ENCODE results near the gene DSCAML1. TPM values are rescaled to one million over a fixed set of nuclear protein-coding genes. Genes with fewer than 3 reads are reported as not detected.

The DSCAML1 gene
- total and polyA plus RNA-seq, 3 donors from 2014 or later, result 1.6 to 6.1 (median 3.0) TPM

DNA sequence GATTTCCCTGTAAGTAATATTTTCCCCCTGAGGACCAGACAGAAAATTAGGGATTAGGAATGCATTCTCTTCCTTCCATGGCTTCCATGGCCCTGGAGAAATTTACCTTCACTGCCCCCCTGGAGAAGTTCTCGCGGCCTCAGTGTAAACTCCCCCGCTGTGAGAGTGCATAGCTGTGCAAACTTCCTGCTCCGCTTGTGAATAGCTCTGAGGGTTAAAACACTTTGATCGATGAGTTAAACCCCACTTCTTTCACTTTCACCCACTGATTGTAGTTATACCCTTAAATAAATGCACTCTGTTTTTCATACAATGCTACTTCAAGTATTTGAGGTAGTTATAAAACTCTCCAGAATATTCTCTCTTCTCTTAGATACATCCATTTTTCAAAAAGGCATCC is 190.8 kb downstream of the DSCAML1 start:
- 80 to 82% methylated on average over 5 of the region's 5 CpGs for WGBS, 2 donors
- H3K27ac ChIP-seq, result no peak overlapping the region
- H3K27me3 ChIP-seq, result no peaks in the 10 kb centered on the region
- no peaks in the 10 kb centered on the region for H3K36me3 ChIP-seq (ENCODE audit: low read depth, missing control alignments)
- TF ChIP-seq, protein P1, sequence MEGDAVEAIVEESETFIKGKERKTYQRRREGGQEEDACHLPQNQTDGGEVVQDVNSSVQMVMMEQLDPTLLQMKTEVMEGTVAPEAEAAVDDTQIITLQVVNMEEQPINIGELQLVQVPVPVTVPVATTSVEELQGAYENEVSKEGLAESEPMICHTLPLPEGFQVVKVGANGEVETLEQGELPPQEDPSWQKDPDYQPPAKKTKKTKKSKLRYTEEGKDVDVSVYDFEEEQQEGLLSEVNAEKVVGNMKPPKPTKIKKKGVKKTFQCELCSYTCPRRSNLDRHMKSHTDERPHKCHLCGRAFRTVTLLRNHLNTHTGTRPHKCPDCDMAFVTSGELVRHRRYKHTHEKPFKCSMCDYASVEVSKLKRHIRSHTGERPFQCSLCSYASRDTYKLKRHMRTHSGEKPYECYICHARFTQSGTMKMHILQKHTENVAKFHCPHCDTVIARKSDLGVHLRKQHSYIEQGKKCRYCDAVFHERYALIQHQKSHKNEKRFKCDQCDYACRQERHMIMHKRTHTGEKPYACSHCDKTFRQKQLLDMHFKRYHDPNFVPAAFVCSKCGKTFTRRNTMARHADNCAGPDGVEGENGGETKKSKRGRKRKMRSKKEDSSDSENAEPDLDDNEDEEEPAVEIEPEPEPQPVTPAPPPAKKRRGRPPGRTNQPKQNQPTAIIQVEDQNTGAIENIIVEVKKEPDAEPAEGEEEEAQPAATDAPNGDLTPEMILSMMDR (IDR thresholded peaks at IDR 0.05), result no peak
- TF ChIP-seq POLR2A (IDR thresholded peaks at IDR 0.05), result no peak
- no peak for DNase-seq
- intact Hi-C loops (cut with DNase I; ENCODE audit: low total_unique reads), result no loop called here
- no peaks in the 10 kb centered on the region for H3K9me3 ChIP-seq
- H3K4me1 ChIP-seq, result no peaks in the 10 kb centered on the region
- H3K4me3 ChIP-seq, result no peak overlapping the region

GRCh38 chr11:117605331-117605730 is 191.7 kb downstream of the DSCAML1 start:
- no peak overlapping the region for H3K27ac ChIP-seq
- no peak for TF ChIP-seq POLR2A (IDR thresholded peaks at IDR 0.05)
- 79 to 89% methylated on average over 6 to 8 of the region's 8 CpGs for WGBS, 2 donors
- DNase-seq, result no peak
- no peaks in the 10 kb centered on the region for H3K27me3 ChIP-seq
- no peaks in the 10 kb centered on the region for H3K36me3 ChIP-seq (ENCODE audit: low read depth, missing control alignments)
- H3K4me3 ChIP-seq, result no peak overlapping the region
- no peaks in the 10 kb centered on the region for H3K9me3 ChIP-seq
- no peaks in the 10 kb centered on the region for H3K4me1 ChIP-seq
- intact Hi-C loops (cut with DNase I; ENCODE audit: low total_unique reads), result no loop called here

DNA sequence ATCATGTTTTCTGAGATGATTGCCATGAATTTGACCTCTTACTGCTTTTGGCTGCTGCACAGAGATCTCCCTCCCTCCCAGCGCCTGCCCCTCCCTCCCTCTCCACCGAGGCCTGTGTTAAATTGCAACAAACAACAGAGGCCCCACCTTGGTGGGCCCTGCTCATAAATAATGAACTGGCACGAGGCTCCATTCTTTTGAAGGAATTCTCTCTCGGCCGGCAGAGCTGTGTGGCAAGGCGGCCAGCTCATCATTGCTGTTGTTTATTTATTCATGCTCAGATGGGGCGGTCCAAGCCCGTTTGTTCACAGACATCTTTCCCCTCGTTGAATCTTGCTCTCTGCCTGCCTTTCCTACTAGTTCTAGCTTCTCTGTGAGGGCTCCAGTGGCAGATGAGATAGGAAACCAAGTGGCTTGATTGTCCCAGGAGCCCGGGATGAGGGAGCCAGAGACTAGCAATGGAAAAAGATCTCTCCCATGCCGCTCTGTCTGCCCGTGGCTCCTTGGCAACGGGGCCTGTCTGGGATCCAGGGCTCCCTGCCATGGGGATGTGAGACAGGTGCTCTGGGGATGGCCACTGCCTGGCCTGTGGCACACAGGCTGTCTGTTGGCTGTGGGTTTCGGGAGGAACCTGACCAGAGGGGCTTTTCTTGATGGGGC is 192.6 kb downstream of the DSCAML1 start:
- H3K4me1 ChIP-seq, result no peaks in the 10 kb centered on the region
- WGBS, 2 donors, result 74% methylated on average over 10 to 14 of the region's 14 CpGs
- H3K9me3 ChIP-seq, result no peaks in the 10 kb centered on the region
- H3K27ac ChIP-seq, result no peak overlapping the region
- DNase-seq, result no peak
- no peak for TF ChIP-seq POLR2A (IDR thresholded peaks at IDR 0.05)
- H3K27me3 ChIP-seq, result no peaks in the 10 kb centered on the region
- no peak overlapping the region for H3K4me3 ChIP-seq
- intact Hi-C loops (cut with DNase I; ENCODE audit: low total_unique reads), result no loop called here
- H3K36me3 ChIP-seq (ENCODE audit: low read depth, missing control alignments), result no peaks in the 10 kb centered on the region

DNA sequence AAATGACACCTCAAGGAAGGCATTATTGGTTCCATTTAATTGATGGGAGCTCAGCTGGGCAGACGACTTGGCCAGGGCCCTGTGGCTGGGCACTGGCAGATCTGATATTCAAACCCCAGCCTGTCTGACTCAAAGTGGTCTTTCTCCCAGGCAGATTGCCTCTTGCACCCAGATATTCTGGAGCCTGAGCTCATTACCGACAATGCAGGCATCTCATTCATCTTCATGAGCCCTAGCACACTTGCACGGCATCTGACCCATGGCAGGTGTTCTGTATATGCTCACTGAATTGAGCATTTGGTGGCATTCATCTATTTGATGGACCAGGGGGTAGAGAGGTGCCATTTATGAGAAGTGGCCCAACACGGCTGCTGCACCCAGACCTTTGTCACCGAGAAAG is 193.1 kb downstream of the DSCAML1 start:
- intact Hi-C loops (cut with DNase I; ENCODE audit: low total_unique reads), result no loop called here
- Histone ChIP-seq H3K27ac (no peak overlapping the region), H3K9me3 (no peaks in the 10 kb centered on the region), H3K36me3 (ENCODE audit: low read depth, missing control alignments) (no peaks in the 10 kb centered on the region), H3K27me3 (no peaks in the 10 kb centered on the region), H3K4me1 (no peaks in the 10 kb centered on the region), H3K4me3 (no peak overlapping the region)
- TF ChIP-seq, protein P1 (IDR thresholded peaks at IDR 0.05), result no peak
- no peak for TF ChIP-seq POLR2A (IDR thresholded peaks at IDR 0.05)
- no peak for DNase-seq
- 87 to 90% methylated on average over 5 of the region's 5 CpGs for WGBS, 2 donors

DNA sequence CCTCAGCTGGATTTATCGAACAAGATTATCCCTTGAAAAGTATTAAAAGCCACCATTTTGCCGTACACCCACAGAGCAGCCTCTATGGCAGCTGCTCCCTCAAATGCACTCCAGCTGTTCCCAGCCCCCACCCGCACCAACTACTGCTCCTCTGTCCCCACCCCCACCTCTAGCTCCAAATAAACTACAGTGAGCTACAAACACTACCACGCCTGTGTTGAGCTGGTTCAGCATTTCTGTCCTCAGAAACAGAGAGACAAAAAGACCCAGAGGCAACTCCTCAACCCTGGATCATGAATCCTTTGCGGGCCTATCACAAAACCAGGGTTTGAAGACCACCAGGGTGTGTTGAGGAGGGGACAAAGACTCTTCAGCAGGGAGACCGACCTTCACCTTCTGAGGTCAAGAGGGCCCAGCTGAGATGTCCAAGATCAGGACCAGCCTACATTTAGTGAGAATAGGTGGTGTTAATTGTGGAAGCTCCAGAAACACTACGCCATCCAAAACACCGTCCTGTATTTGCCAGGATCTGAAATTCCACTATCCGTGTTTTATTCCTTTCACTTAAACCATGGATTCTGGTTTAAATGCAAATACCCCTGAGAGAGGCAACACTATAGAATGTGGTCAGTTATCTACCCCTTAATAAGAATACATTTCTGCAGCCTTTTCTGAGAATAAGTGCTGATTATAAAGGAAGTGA is 195.9 kb downstream of the DSCAML1 start:
- H3K9me3 ChIP-seq, result no peaks in the 10 kb centered on the region
- H3K4me3 ChIP-seq, result no peak overlapping the region
- H3K27me3 ChIP-seq, result no peaks in the 10 kb centered on the region
- H3K4me1 ChIP-seq, result no peaks in the 10 kb centered on the region
- intact Hi-C loops (cut with DNase I; ENCODE audit: low total_unique reads), result no loop called here
- H3K27ac ChIP-seq, result no peak overlapping the region
- no peak for DNase-seq
- H3K36me3 ChIP-seq (ENCODE audit: low read depth, missing control alignments), result no peaks in the 10 kb centered on the region
- WGBS, 2 donors, result 86 to 96% methylated on average over 9 of the region's 9 CpGs
- TF ChIP-seq, protein P1 (IDR thresholded peaks at IDR 0.05), result no peak
- no peak for TF ChIP-seq POLR2A (IDR thresholded peaks at IDR 0.05)

All from testis (tissue), 3 donors.